GM19238 (cell line): ENCODE results near the gene SSRP1.

ENCODE experiments used
- DNase-seq: peaks from one replicate; pipeline ENCODE4 v3.0.0; 2011; ENCODE audit warnings: low spot score; ENCODE audit not compliant: insufficient read length

SSRP1 gene

DNA sequence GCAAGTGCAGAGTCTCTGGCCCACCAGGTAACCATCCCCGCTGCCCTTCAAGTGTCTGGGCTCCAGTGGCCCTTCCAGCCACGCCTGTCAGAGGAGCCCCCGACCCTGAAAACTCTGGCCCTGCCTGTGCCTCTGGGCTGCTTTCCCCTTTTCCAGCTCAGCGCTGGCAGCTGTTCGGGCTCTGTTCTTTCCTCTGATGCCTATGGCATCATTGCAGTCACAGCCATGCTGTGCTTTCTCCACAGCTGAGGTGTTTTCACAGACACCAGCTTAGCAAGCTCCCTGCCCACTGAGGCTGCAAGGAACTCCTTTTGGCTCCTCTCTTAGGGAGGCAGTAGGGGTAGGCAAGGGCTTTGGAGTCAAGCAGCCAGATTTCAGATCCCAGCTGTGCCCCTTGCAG, 23.7 kb upstream of the SSRP1 start:
- DNase-seq: no peak

DNA sequence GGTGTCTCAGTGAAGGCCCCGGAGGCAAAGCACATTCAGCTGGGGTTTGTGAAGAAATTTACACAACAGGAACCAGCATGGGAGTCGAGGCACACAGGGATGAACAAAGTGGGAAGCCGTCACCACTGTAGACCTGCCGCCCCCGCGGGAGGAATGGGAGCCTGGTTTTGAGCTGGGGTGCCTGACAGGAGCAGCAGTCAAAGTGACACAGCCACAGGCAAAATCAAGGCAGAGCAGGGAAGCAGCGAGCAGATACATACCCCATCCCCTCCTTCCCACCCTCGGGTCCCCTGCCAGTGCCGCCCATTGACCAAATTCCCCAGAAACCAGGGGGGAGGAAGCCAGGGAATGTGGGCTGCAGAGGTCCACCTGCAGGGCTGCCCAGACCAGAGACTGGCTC, 23.3 kb upstream of the SSRP1 start:
- DNase-seq: no peak

DNA sequence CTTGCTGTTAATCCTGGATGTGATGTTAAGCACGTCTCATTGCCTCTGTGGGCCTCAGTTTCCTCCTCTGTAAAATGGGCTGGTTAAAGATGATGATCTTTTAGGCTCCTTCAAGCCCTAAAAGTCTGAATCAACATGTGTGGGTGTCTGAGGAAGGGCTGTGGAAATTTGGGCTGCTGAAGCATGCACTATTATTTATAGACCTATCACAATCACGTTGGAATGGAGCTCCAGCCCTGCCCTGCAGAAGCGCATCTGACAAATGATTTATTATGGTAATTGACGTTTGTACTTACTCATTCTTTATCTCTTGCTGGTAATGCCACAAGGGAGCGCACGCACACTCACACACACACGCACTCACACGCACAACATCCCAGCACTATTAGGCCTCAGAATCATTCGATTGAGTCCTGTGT, 22.9 kb upstream of the SSRP1 start:
- DNase-seq: no peak

DNA sequence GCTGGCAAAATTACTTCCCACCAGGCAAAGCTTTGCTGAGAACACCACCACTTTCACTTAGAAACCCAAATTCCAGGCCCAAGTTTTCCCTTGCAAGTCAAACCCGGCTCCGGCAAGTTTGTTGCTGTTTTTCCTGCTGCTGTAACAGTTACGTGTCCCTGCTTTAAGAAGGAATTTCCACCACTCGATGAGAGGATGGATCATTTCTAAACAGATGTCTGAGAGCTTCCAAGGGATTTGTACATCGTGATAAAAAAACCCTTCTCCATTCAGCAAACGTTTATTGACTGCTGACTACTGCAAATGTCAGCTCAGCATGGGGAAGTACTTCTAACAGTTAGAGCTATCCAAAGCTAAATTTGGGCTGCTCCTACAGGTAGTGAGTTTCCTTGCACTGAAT, 22.2 kb upstream of the SSRP1 start:
- DNase-seq: no peak

DNA sequence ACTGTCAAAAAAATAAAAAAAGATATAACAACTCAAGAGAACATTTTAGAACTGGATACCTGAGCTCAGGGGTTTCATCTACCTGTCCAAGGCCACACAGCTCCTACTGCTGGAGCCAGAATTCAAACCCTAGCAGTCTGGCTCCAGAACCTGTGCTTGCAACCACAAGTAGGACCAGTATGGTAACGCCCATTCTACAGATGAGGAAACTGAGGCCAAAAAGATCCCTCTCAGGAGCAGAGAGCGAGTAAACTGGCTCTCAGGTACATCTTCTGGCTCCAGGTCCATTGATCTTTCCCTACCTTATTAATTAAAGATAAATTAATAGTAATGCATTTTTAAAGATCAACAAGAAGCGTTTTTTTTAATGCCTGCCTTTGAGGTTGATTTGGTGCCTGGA, 21.6 kb upstream of the SSRP1 start:
- DNase-seq: no peak

DNA sequence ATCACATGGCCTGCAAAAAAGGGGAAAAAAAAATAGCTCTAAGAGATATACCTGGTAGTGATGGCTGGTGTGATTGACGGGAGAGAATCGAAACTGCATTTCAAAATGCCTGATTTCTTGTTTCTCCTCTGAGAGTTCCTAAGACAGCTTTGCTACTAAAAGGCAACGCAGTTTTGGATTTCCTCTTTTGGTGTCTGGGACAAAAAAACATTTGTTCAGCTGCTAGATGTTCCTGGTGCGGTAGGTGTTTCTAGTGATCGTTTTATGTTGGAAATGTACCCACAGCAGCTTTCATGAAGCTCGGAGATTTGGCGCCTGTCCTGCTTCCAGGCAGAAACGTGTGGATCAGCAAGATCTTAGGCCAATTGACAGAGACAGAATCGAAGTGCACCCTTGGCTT, 20.6 kb upstream of the SSRP1 start:
- DNase-seq: no peak

DNA sequence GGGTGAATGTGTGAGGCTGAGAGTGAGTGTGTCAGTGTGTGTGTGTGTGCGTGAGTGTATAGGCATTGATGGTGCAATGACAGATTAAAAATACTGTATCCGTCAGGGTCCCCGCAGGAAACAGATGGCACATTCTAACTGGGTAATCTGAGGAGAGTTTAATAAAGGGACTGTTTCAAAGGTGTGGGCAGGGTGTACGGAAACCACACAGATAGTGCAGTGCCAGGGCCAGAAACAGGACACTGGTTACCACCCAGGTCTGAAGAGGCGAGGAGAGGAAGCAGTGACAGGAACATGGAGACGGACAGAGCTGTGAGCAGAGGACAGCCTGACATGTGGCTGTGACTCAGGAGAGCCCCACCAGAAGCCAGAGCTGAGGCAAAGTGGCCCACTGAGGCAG, 19.0 kb upstream of the SSRP1 start:
- DNase-seq: no peak

DNA sequence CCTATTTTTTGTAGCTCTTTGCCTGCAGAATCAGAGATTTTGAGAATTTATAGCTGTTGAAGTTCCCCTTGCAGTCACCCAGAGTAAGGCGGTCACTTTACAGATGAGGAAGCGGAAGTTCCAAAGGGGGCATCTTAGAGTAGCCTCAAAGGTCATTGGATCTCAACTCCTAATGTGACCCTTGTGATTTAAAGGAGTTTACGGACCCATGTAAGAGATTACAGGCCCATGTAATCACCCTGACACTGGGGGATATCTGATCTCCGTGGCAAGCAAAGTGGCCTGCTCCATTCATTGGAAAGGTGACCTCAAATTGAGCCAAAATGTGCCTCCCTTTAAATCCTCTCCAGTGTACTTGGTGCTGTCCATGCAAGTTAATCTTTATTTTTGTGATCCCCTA, 18.2 kb upstream of the SSRP1 start:
- no peak for DNase-seq

DNA sequence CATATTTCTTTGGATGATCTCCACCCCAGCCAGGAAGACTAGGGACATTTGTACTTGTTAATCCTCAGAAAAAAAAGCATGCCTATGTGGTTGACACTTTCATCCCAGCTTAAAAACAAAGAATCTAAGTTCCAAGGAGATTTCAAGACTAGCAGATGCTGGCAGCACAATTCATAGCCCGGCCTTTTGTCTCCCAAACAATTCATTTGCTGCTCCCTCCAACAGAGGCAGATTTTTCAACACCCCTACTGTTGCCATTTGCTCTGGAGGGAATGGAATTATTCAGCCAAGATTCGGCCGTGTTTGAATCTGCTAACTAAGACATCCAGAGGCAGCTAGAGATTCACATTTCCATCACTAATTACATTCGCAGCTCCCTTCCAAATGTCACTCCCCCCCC, 17.8 kb upstream of the SSRP1 start:
- no peak for DNase-seq

DNA sequence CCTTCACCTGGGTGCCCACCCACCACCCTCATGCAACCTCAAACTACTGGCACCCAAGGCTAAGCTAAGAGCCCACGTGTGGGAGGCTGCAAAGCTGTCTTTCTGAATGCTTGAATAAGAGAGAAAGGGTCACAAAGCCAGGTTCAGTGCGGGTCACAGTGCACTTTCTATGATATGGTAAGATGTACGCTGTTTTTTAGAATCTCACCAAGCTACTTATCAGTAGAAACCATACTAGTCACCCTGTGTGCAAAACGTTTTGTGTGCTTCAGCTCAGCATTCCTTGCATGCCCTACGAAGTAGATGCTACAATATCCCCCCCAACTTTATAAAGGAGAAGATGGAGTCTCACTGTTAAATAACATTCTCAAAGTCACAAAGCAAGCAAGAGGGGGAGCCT, 17.3 kb upstream of the SSRP1 start:
- DNase-seq: no peak

DNA sequence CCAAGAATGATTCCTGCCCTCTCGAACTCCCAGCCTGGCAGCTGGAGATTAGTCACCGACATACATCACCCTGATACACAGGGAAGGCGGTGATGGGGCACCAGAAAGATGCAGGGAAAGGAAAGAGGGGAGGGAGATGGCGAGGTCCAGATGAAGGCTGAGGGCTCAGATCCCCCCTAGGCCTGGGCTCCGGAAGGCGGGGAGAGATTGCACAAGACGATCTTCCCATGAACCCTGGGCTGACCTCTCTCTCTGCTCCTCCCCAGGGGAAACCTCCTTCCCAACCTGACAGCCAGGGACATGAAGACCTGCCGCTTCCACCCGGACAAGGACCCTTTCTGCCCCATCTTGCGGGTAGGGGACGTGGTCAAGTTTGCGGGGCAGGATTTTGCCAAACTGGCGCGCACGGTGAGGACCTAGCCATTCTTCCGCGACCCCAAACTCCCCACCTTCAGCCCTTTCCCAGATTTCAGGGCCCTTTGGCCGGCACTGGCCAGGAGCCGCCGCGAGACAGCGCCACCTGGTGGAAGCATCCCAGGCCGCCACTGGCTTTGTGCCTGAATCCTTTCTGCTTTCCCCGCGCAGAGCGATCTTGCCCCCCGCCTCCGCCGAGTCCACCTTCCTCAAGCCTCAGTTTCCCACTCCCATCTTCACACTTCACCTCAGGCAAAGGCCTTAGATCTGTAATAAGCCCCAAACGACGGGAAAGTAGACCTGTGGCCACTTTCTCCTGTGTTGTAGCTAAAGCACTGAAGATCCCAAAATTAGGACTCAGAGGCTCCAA, 14.0 kb upstream of the SSRP1 start:
- DNase-seq: peak; percentile 63

DNA sequence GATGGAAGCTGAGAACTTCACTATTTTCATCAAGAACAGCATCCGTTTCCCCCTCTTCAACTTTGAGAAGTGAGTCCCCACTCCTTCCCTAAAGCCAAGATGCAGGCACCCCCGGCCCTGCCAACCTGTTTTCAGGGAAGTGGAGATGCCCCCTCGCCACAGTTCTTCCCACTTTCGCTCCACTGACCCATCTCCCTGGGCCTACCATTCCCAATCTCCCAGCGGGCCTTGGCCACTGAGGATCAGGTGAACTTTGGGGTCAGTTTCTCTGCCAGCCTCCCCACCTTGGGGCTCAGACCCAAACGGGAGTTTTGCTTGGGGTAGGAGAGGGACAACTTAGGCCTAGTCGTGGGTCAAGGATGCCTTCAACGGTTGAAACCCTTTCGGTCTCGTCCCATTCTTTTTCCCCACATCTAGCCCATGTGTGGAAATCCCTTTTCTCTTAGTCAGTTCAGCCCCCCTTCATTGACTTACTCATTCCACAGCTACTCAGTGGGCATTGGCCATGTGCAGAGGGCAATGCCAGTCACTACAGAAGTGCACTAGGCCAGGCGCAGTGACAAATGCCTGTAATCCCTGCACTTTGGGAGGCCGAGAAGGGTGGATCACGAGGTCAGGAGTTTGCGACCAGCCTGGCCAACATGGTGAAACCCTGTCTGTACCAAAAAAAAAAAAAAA, 13.1 kb upstream of the SSRP1 start:
- DNase-seq: no peak

DNA sequence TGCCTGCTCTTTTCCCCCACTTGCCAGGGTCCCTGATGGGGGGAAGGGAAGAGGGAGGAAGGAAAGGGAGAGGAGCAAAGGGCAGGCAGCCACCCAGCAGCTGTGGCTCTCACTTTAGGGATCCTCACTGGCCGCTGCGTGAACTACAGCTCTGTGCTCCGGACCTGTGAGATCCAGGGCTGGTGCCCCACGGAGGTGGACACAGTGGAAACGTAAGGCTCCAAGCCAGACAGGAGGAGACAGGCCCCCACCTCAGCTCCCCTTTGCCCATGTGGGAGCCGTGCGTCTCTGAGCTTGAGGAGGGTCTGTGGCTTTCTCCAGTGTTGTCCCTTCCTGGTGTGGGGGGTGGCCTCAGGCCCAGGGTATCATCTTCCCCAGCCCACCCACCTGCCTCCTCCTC, 12.4 kb upstream of the SSRP1 start:
- DNase-seq: no peak

DNA sequence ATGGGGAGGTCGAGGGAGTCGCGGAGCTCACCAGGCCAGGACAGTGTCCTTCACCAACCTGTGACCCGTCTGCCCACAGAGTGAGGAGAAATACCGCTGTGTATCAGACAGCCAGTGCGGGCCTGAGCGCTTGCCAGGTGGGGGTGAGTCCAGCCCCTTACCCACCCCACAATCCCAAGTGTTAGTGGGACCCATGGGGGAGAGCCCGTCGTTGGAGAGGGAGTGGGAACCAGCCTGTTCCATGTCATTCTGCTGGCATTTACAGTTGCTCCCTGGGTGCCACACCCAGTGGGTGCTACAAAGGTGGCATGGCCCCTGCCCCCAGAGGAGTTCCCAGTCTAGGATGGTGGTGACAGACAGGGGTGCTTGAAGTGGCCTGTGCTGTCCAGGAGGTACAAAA, 11.6 kb upstream of the SSRP1 start:
- no peak for DNase-seq

DNA sequence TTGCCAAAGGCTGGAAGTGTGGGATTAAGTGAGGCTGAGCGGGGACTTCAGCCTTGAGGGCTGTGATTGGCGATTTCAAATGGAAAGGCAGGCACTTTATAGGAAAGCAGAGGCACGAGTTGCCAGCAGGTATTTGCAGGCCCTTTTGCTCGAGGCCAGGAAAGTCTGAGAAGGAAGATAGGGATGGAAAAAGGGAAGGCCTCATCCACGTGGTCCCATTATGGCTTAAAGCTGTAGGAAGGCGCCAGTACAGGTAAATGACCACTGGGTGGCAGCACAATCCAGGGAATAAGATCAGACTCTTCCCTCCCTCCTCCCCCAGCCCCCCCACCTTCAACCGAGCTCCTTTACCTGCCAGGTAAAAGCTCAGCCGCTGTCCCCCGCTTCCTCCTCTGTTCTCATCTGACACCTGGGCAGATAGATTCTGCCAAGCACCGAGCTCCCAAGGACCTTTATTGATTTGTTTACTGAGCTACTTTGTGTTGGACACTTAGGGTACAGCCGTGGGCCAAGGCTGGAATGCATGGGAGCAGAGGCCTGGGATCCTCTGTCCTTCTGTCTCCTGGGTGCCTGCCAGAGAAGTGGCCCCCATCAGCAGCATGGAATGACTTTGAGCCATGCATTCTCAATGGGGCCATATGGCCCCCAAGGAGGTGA, 10.0 kb upstream of the SSRP1 start:
- peak; percentile 61 for DNase-seq

DNA sequence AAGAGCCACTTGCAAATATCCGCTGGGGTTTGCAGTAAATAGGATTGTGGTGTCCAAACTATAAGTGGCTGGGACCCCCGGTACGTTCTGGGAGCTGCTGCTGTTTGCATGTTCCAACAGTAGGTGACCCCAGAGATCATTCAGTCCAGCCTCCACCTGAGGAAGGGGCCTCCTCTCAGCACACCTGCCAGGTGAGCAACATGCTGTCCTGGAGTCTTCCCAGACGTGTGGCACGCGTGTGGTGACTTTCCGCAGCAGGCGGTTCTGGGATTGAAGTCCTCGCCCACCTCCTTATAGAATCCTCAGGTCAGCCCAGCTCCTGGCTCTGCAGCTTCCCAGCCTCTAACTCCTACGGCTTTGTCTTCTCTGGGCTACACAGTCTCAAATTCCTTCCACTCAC, 9.1 kb upstream of the SSRP1 start:
- no peak for DNase-seq

DNA sequence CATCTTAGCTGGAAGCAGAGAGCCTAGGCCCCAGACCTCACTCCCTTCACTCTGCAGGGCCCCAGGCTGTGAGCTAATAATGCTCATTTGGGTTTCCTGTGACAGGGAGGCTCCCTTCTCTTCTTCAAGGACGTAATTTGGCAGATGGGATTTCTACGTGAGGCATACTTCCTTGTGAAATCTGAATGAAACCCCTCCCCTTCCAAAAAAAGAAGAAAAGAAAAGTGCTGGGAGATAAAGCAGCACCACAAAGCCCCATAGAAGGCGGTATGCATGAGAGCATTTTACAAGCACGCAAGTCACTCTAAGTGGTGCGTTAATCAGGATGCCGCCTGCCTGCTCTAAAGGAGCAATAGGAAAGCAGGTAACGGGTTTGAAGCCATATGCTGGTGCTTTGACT, 8.1 kb upstream of the SSRP1 start:
- no peak for DNase-seq

DNA sequence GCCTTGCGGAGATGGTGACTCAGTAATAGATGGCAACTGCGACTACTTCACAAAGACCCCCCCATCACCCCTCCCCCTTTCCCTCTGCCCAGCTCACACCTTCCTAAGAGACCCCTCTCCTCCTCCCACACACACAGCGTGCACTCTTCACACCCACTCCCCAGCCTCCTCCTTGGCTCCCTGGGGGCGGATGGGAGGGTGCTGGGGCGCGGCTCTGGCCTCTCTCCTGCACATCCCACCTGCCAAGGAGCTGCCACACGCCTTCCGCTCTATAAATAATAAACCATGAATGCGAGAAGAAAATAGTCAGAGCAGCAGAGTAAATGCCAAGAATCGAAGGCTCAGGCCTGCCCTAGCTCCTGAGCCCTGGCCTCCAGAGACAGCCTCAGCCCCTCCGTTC, 7.0 kb upstream of the SSRP1 start:
- DNase-seq: no peak

DNA sequence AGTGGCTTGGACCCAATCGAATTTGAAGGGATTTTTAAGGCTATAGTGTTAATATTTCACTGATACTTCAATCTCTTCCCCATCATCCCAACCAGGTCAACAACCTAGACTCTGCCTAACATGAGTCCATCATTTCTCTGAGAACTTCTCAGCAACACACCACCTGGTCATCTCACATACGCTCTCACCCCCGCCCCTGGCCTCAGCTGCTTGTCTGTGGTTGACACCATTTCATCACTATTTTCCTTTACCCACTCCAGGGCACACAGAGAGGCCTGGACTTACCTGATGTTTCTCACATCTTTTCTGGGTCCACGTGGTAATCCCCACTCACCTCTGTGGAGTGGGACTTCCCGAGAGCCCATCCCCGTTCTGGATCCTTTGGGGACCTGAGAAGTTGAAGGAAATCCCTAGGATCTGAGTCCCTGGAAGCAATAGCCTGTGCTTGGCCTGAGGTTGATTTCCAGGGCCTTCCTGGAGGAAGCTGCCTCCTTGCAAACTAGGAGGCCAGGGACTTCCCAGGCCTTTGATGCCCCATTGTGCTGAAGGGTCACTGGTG, 5.6 kb upstream of the SSRP1 start:
- no peak for DNase-seq

DNA sequence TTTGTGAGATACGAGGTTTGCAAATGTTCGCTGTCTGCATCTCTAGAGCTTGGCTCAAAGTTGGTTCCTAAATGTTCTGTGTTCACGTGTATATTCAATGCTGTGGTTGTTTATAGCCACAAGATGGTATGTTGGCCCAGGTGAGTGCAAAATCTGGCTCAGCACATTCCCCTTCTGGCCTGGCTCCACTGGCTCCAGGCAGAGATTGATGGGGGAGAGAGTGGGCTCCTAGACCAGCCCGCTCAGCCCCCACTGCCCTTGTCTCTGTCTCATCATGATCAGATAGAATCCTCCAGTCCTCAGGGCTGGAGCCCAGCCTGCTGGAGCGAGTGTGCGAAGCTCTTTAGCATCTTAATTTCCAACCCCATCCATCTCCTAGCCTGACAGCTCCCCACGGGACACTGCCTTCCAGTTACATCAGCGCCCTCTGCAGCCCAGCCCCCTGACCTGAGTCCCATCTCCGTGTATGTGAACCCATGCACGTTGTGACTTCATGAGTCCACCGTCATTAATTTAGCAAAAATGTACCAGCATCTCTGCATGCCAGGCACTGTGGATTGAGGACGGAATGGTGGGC, 4.4 kb upstream of the SSRP1 start:
- DNase-seq: no peak

DNA sequence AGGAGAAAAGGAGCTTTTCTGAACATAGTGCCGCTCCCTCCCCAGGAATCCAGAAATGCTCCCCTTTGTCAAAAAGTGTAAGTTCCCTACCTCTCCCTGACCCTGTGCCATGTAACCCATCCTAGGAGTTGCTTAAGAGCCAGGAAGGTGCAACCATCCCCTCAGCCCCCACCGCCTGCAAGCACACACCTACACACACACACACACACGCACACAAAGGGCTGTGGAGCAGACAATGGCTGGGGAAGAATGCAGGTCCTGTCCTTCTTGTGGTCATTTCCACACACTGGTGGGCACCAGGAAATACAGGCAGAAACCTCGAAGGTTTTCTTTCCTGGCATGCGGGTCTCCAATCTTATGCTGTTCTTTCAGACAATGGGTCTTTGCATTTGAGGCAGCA, 3.6 kb upstream of the SSRP1 start:
- no peak for DNase-seq

DNA sequence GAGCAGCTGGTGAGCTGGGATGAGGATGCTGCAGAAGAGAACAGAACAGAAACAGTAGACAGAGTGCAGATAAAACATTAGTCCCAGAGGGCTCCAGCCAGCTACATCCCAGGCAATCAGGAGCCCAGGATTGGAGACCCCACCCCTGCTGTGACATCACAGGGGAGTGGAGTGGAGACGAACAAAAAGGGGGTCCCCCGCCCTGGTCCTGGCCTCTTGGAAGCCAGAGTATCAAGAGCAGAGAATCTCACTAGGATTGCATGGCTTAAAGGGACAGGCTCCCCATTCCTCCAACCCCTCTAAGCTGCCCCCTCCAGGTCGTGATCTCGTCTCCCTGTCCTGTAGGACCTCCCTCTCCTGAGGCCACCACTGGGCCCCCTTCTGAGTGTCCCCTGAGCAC, 2.5 kb upstream of the SSRP1 start, which contains the start of gene P2RX3:
Gene P2RX3 (plus strand): TSS at position 211 of the 400 bp plus-strand sequence. CDS start 199 bp downstream, outside the sequence.
- no peak for DNase-seq
